ENCODE measurements around the gene RAB14. TPM values are rescaled to one million over a fixed set of nuclear protein-coding genes. Genes with fewer than 3 reads are reported as not detected.

The RAB14 gene
- total and polyA plus RNA-seq, 2 donors (not counting 1 experiment from before 2014, with no cell fraction given) = 29.1 to 46.6 TPM

GRCh38 chr9:121189660-121190059, 12.0 kb downstream of the RAB14 start:
- Histone ChIP-seq H3K27ac (ENCODE audit: insufficient read depth, low read length) (no peak overlapping the region), H2AFZ (ENCODE audit: low read length) (no peak overlapping the region), H3K4me3 (replicated peaks in 1 of 4; ENCODE audit: control extremely low read depth in 1 of 4, insufficient read depth in 1 of 4, low read depth in 3 of 4, low read length in 4 of 4) (no peak overlapping the region), H3K9ac (ENCODE audit: insufficient read depth, low read length) (no peak overlapping the region), H3K36me3 (ENCODE audit: control insufficient read depth, insufficient read depth, low read length) (peaks cover 4% of the 10 kb centered on the region), H3K79me2 (ENCODE audit: control insufficient read depth, insufficient read depth, low read length) (peaks cover 87% of the 10 kb centered on the region), H3K4me2 (ENCODE audit: extremely low read depth, insufficient read depth, low read length) (no peak overlapping the region), H3K27me3 (ENCODE audit: control insufficient read depth, insufficient read depth, low read length) (no peaks in the 10 kb centered on the region), H3K4me1 (ENCODE audit: control insufficient read depth, extremely low read depth, insufficient read depth, low read length) (peaks cover 5% of the 10 kb centered on the region), H4K20me1 (ENCODE audit: control insufficient read depth, extremely low read depth, insufficient read depth, low read length) (peaks cover 2% of the 10 kb centered on the region), H3K9me3 (ENCODE audit: control insufficient read depth, insufficient read depth, low read depth, low read length) (no peaks in the 10 kb centered on the region)
- TF ChIP-seq EZH2 (IDR thresholded peaks at IDR 0.05; ENCODE audit: low read length, missing control alignments) (no peak), CTCF (conservative IDR thresholded peaks at IDR 0.05 in 1 of 2, IDR thresholded peaks at IDR 0.05 in 1 of 2; ENCODE audit: low read depth in 1 of 2, low read length in 2 of 2) (no peak)
- no peak for DNase-seq (ENCODE audit: low read depth in 2 of 2)

GRCh38 chr9:121189006-121189405, 12.7 kb downstream of the RAB14 start:
- no peak for DNase-seq (ENCODE audit: low read depth in 2 of 2)
- Histone ChIP-seq H3K79me2 (ENCODE audit: control insufficient read depth, insufficient read depth, low read length) (peaks cover 85% of the 10 kb centered on the region), H3K4me2 (ENCODE audit: extremely low read depth, insufficient read depth, low read length) (no peak overlapping the region), H3K27me3 (ENCODE audit: control insufficient read depth, insufficient read depth, low read length) (no peaks in the 10 kb centered on the region), H3K27ac (ENCODE audit: insufficient read depth, low read length) (no peak overlapping the region), H2AFZ (ENCODE audit: low read length) (no peak overlapping the region), H3K9me3 (ENCODE audit: control insufficient read depth, insufficient read depth, low read depth, low read length) (no peaks in the 10 kb centered on the region), H3K4me1 (ENCODE audit: control insufficient read depth, extremely low read depth, insufficient read depth, low read length) (peaks cover 5% of the 10 kb centered on the region), H3K36me3 (ENCODE audit: control insufficient read depth, insufficient read depth, low read length) (peaks cover 4% of the 10 kb centered on the region), H4K20me1 (ENCODE audit: control insufficient read depth, extremely low read depth, insufficient read depth, low read length) (peaks cover 2% of the 10 kb centered on the region), H3K9ac (ENCODE audit: insufficient read depth, low read length) (no peak overlapping the region), H3K4me3 (replicated peaks in 1 of 4; ENCODE audit: control extremely low read depth in 1 of 4, insufficient read depth in 1 of 4, low read depth in 3 of 4, low read length in 4 of 4) (no peak overlapping the region)
- TF ChIP-seq EZH2 (IDR thresholded peaks at IDR 0.05; ENCODE audit: low read length, missing control alignments) (no peak), CTCF (conservative IDR thresholded peaks at IDR 0.05 in 1 of 2, IDR thresholded peaks at IDR 0.05 in 1 of 2; ENCODE audit: low read depth in 1 of 2, low read length in 2 of 2) (no peak)

GRCh38 chr9:121187636-121188305, 13.9 kb downstream of the RAB14 start:
- Histone ChIP-seq H3K9ac (ENCODE audit: insufficient read depth, low read length) (no peak overlapping the region), H3K9me3 (ENCODE audit: control insufficient read depth, insufficient read depth, low read depth, low read length) (no peaks in the 10 kb centered on the region), H3K4me2 (ENCODE audit: extremely low read depth, insufficient read depth, low read length) (no peak overlapping the region), H3K4me1 (ENCODE audit: control insufficient read depth, extremely low read depth, insufficient read depth, low read length) (peaks cover 5% of the 10 kb centered on the region), H3K4me3 (replicated peaks in 1 of 4; ENCODE audit: control extremely low read depth in 1 of 4, insufficient read depth in 1 of 4, low read depth in 3 of 4, low read length in 4 of 4) (no peak overlapping the region), H3K79me2 (ENCODE audit: control insufficient read depth, insufficient read depth, low read length) (peaks cover 76% of the 10 kb centered on the region), H3K27ac (ENCODE audit: insufficient read depth, low read length) (no peak overlapping the region), H2AFZ (ENCODE audit: low read length) (no peak overlapping the region), H3K36me3 (ENCODE audit: control insufficient read depth, insufficient read depth, low read length) (peaks cover 4% of the 10 kb centered on the region), H4K20me1 (ENCODE audit: control insufficient read depth, extremely low read depth, insufficient read depth, low read length) (peaks cover 2% of the 10 kb centered on the region), H3K27me3 (ENCODE audit: control insufficient read depth, insufficient read depth, low read length) (no peaks in the 10 kb centered on the region)
- DNase-seq (ENCODE audit: low read depth in 2 of 2) = peak in 1 of 2 donors; percentile 42
- no peak for TF ChIP-seq CTCF (conservative IDR thresholded peaks at IDR 0.05 in 1 of 2, IDR thresholded peaks at IDR 0.05 in 1 of 2; ENCODE audit: low read depth in 1 of 2, low read length in 2 of 2)
